T-helper 1 cell treated with Interleukin-12 subunit alpha and Interleukin-12 subunit beta and Interleukin-4 antibody, amounts not matched to agents 30 ng/mL and 1 ng/mL, for 36 hours (primary cell): ENCODE measurements around the gene TEX36. TPM values are rescaled to one million over a fixed set of nuclear protein-coding genes. Genes with fewer than 3 reads are reported as not detected.
"Not testable (repeated sequence)": the region's sequence is repeated elsewhere in the genome, so short reads cannot be mapped to it uniquely, and the experiment has no call there.

Experiments
- intact Hi-C: fragments of 100-400 bp; cut with micrococcal nuclease; formaldehyde crosslinking; loops from one replicate; pipeline ENCODE4 v1.15.1; 2024
- total RNA-seq: library from RNA; stranded (reverse); gene quantifications from 2 replicates; pipeline ENCODE4 v1.2.3, GENCODE V29; 2022

Gene TEX36, protein sequence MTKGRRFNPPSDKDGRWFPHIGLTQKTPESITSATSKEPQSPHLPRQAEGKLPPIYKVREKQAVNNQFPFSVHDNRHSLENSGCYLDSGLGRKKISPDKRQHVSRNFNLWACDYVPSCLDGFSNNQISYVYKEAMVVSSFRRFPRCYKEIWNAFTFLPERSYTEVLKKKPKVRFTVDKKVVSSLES
- not detected in 2 replicates for total RNA-seq

- intact Hi-C loops = no loop called here
These were observed at the start of gene TEX36 for GRCh38 chr10:125683063-125683462. Gene TEX36 (minus strand): TSS chr10:125683163. CDS start chr10:125682989, 174 bp downstream.

DNA sequence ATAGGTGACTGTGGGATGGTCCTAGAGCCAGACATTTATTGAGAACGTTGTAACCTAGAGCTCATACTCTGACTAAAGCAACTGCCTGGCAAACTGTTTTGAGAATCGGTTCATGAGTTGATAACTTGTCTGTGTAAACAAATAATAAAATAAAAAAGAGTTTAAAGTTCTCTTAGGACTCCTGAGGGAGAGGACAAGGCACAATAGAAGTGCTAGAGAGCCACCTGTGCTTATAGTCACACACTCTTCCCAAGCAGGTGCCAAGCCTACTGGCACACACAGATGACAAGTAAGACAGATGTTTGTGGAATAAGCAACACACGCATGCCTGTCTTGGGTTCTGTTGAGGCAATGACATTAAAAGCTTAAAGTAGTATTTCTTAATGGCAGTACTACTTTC, 44.5 kb upstream of the TEX36 start:
- intact Hi-C loops = no loop called here

DNA sequence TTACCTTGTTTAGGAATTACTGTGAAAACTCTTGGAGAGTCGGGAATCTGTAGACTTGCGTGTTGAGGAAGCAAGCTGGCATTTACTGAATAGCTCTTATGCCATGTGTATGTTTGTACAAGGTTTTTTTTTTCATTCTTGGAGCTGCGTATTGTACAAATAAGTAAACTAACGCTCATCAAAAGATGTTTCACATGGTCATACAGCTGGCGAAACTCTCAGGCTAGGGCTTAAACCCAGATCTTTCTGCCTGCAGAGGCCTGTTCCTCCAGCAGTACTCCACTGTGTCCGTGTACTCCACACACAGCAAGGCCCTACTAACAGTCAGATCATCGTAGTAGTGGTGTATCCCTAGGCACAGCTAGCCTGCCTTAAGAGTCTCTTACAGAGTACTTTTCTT, 44.0 kb upstream of the TEX36 start:
- intact Hi-C loops = no loop called here

- intact Hi-C loops = loop anchor here (2.0 kb wide), 1 partner anchor 16 kb away; no protein-coding TSS in a partner anchor
These were observed 39.8 kb upstream of the TEX36 start for GRCh38 chr10:125722811-125723210.

- intact Hi-C loops = no loop called here
These were observed 38.1 kb upstream of the TEX36 start for GRCh38 chr10:125721035-125721434.

DNA sequence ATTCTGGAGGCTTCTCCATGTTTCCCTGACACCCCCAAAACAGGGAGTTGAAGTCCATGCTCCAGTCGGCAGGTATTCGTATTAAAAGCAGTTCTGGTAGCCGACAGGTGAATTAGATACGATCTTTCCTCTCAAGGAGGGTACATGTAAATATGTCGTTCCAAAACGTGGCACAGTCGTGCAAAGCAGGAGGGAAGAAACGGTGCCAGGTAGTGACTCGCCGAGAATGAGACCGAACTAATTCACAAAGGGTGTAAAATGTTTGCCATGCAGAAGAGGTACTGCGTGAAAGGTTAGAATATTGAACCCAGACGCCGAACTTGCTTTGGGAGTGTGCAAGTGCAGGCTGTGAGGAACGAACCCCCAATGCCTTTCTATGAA, 37.0 kb upstream of the TEX36 start:
- intact Hi-C loops = no loop called here

DNA sequence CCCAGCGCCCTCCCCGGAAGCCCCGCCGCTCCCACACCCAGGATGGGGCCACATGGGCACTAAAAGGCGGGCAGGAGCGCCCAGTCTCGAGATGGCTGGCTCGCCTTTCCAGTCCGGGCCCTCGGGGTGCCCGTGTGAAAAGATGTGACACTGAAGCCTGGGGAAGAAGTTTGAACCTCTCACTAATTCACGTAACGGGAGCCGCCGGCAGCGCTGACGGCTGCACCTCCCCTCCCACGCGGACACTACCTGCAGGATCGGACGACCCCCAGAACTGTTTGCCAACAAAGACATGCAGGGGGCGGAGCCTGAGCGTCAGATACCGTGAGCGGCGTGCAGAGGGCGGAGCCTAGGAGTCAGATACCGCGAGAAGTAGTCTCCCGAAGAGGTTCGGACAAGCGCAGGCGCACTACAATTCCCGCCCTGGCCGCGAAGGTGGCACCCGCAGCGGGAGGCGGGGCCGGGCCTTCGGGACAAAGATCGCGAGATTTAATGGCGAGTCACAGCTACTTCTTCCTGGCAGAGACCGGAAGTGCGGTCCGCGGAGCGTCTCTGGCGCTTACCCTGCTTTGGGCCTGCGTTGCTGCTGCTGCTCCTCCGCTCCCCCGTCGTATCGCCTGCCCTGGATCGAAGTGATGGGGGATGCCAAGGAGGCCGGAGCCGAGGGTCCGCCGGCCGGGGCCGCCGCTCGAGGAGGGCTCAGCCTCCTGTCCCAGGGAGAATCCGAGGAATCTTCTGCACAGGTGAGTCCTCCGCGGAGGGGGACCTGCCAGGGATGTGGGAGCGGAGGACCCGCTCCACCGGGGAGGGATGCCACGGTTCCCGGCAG, 36.4 kb upstream of the TEX36 start, which contains the start of gene EDRF1:
TSS of gene EDRF1 (plus strand) at position 537 of the 829 bp plus-strand sequence. CDS start at position 636, 99 bp downstream.
- intact Hi-C loops = loop anchor here (1.0 to 5.0 kb wide), 6 partner anchors 104 to 1573 kb away; partner anchors contain the start of genes BCCIP, FANK1, LHPP and OAT

DNA sequence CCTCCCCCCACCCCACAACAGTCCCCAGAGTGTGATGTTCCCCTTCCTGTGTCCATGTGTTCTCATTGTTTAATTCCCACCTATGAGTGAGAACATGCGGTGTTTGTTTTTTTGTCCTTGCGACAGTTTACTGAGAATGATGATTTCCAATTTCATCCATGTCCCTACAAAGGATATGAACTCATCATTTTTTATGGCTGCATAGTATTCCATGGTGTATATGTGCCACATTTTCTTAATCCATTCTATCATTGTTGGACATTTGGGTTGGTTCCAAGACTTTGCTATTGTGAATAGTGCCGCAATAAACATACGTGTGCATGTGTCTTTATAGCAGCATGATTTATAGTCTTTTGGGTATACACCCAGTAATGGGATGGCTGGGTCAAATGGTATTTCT, 31.8 kb upstream of the TEX36 start:
- intact Hi-C loops = loop anchor here (5.0 kb wide), 1 partner anchor 328 kb away; no protein-coding TSS in a partner anchor

- intact Hi-C loops = no loop called here
These were observed 28.3 kb upstream of the TEX36 start for GRCh38 chr10:125711110-125711750.

DNA sequence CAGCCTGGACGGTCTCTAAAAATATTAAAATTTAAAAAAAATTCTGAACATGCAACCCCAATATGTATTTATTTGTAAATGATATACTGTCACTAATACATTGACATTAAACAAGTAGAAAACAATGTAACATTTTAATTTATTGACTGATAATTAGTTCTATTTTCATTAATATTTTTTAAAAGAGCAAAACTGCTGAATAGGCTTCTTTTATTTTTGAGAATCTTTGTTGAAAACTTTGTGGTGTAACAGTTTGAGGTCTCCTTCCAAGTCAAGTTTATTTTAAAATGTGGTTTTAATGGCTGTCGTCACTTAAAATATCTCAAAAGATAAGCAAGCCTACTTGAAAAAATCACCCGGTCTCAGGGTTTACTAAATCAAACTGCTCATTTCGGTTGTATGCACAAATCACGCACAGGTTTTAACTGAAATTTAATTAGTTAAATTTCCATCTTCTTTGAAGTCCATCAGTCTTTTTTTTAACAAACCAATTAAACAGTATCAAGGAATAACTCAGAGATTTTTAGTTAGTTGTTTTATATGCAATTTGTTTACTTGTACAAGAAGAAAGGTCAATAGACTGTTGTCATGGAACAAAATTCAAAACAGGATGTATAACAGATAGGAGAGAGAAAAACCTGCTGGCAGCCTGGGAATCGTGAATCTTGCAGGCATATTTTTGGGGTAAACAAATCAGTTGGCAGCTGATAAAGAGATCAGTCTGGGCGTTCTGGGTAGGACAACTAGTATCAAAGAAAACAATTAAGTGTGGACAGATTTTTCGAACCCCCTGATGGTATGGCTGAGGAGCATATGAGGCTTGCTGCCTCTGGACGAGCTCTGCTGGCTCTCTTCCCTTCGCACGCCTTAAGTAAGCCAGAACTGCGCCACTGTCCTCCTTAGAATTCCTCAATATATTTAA, 26.9 kb upstream of the TEX36 start:
- intact Hi-C loops = no loop called here

GRCh38 chr10:125708971-125709503, 26.1 kb upstream of the TEX36 start:
- intact Hi-C loops = no loop called here

DNA sequence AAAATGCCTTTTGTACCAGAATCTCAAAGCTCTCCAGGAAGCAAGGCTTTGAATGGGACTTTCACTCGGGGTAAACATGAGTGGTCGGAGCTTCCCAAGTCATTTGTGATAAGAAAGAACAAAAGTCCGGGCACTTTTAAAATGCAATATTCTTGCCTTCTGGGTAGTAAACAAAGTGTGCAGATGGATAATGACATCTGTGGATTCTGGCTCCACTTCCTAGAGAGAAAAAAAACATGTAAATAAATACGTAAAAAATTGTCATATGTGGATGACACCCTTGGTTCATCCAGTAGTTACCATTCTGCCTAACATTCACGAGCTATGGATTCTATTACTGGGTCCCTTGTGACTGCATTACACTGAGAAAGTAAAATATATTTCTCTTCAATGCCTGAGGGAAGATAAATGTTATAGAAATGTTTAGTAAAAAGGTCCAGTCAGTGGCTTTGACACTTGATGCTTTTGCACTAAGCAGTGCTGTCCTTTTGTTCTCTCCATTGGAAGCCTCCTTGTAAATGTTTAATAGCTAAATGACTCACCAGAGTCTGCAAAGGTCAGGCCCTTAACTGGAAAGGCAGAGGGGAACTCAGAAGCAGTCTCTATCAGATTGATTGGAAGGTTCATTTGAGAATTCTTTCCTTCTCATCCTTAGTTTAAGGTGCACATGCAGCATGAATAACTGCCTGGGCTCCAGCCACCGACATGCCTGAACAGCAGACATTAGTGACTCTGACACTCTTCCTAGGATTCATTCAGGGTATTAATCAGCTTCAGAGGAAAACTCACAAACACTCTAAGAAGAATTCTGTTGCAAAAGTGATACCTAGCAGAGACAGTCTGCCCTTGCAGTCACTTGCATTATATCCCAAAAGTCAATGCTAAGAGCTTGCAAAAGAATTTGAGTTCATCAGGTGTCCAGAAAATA, 24.8 kb upstream of the TEX36 start:
- intact Hi-C loops = no loop called here

DNA sequence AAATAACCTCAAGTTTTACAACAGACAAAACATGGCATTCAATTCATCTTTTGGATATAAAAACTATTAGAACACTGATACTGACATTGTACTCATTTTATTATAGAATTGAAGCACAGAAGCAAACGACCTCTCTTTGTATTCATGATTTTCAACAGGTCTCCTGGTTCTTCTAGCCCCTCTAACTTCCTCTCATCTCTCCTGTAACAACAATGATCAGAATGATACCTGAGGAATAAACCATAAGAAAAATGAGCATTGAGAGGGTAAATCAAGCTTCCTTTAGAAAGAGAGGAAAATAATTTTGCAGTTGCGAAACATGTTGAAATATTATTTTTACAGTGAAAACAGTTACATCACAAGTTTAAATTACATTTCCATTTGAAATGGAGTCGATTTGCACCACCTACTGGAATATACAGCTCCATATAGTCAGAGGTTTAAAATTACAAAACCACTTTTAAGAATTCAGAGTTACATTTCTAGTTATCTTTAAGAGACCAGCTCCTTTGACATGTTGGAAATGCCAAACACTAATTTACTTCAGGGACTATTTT, 17.5 kb upstream of the TEX36 start:
- intact Hi-C loops = no loop called here

- intact Hi-C loops = no loop called here
These were observed 16.7 kb upstream of the TEX36 start for GRCh38 chr10:125699562-125700143.

- intact Hi-C loops = no loop called here
These were observed 15.6 kb upstream of the TEX36 start for GRCh38 chr10:125698481-125698998.

DNA sequence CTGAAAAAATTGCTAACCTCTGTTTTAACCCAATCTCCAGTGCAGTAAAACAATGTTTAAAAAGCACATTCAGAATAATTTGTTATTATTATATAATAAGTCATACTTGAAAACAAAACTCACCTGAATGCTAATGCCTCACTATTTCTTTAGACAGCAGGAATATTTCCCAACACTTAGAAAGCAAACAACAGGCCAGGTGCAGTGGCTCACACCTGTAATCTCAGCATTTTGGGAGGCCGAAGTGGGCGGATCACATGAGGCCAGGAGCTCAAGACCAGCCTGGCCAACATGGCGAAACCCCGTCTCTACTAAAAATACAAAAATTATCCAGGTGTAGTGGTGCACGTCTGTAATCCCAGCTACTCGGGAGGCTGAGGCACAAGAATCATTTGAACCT, 13.9 kb upstream of the TEX36 start:
- intact Hi-C loops = not testable (repeated sequence)

DNA sequence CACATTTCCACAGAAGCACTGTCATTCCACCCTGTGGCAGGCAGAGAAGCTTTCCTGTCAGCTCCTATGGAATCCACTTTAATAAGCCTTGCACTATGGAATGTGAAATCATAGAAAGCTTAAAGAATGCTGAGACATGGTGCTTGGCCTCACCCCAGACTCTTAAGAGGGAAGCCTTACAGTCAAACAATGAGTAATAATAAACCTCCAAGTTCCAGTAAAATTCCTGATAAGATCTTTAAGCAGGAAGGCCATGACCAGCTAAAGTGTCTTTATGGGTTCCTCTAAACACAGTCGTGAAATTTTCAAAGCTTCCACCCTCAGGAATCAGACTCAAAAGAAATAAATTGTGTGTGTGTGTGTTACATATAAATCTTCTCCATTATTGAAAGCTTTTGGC, 11.9 kb upstream of the TEX36 start:
- intact Hi-C loops = no loop called here

GRCh38 chr10:125693524-125693847, 10.5 kb upstream of the TEX36 start:
- intact Hi-C loops = no loop called here
